Thyroid gland (tissue), 4 donors: Measurements from ENCODE around the gene KIR3DL1. TPM values are rescaled to one million over a fixed set of nuclear protein-coding genes. Genes with fewer than 3 reads are reported as not detected.

Source experiments
- DNase-seq, 2 donors: peaks; one replicate each; pipeline ENCODE4 v3.0.0-alpha.2; 2019
- H3K27ac ChIP-seq, 3 donors: fragments of 200-600 bp; sonication (generic); 1 replicate in 2 of 3; 2 replicates in 1 of 3; pipeline ENCODE4 v1.5.1; 2016 to 2019; ENCODE audit warnings: mild to moderate bottlenecking in 1 of 3, moderate library complexity in 1 of 3
- H3K27me3 ChIP-seq: fragments of 200-600 bp; sonication (generic); one replicate; pipeline ENCODE4 v1.5.1; 2019
- H3K36me3 ChIP-seq, 2 donors: fragments of 200-600 bp; sonication (generic); one replicate each; pipeline ENCODE4 v1.5.1; 2016 to 2019
- H3K4me1 ChIP-seq, 2 donors: fragments of 200-600 bp; sonication (generic); one replicate each; pipeline ENCODE4 v1.5.1; 2017 to 2019
- H3K4me3 ChIP-seq, 3 donors: fragments of 200-600 bp; sonication (generic); replicated peaks in 1 of 3; 1 replicate in 2 of 3; 2 replicates in 1 of 3; pipeline ENCODE4 v1.5.1; 2016; ENCODE audit warnings: mild to moderate bottlenecking in 1 of 3
- H3K9me3 ChIP-seq: fragments of 200-600 bp; sonication (generic); one replicate; pipeline ENCODE4 v1.5.1; 2017
- CTCF ChIP-seq, 6 experiments: fragments of 200-600 bp in 3 of 6; fragments of 450-650 bp in 3 of 6; sonication (generic) in 3 of 6; IDR thresholded peaks; one replicate each; pipeline ENCODE4 v1.5.1; 2016 to 2019; ENCODE audit warnings: antibody characterized with exemption in 6 of 6, mild to moderate bottlenecking in 2 of 6, inconsistent platforms in 1 of 6, moderate library complexity in 1 of 6
- POLR2A ChIP-seq, 2 donors: fragments of 450-650 bp; IDR thresholded peaks; one replicate each; pipeline ENCODE4 v1.6.1; 2017; ENCODE audit warnings: antibody characterized with exemption in 2 of 2, mild to moderate bottlenecking in 2 of 2, moderate library complexity in 1 of 2
- WGBS, 2 donors: methylation state at CpG; one replicate each; pipeline ENCODE4 v1.1.5; 2017; 5-methylcytosine and 5-hydroxymethylcytosine counted together
- intact Hi-C: fragments of 100-400 bp; cut with DNase I; formaldehyde crosslinking; loops from one replicate; pipeline ENCODE4 v1.15.1; 2023
- small RNA-seq: library from RNA; depleted of rRNA; stranded (forward); fragments of <200 nt; gene quantifications from one replicate; pipeline ENCODE3, GENCODE V24; 2016
- total RNA-seq, 4 donors: library from RNA; depleted of rRNA; stranded (reverse); fragments of >200 nt; gene quantifications; one replicate each; pipeline ENCODE4 v1.2.3, GENCODE V29; 2016

KIR3DL1 gene
- total RNA-seq, 4 donors from 2014 or later: not detected

GRCh38 chr19:54873990-54874389 is 57.7 kb downstream of the KIR3DL1 start, which contains the start of gene FCAR:
FCAR (plus strand) TSS chr19:54874235; CDS start chr19:54874290, 55 bp downstream.
- Histone ChIP-seq H3K4me1 (no peaks in the 10 kb centered on the region), H3K36me3 (no peaks in the 10 kb centered on the region), H3K27me3 (no peaks in the 10 kb centered on the region), H3K4me3 (no peak within 1 kb of the TSS), H3K9me3 (no peaks in the 10 kb centered on the region), H3K27ac (no peak within 1 kb of the TSS)
- intact Hi-C loops: no loop called here
- TF ChIP-seq CTCF (IDR thresholded peaks at IDR 0.05) (no peak), POLR2A (IDR thresholded peaks at IDR 0.05) (no peak)
- no peak for DNase-seq
- WGBS, 2 donors: 74 to 81% methylated on average over 8 of the region's 8 CpGs

- 64 to 66% methylated on average over 2 of the region's 2 CpGs for WGBS, 2 donors
- DNase-seq: no peak
- no peak for TF ChIP-seq CTCF (IDR thresholded peaks at IDR 0.05)
- intact Hi-C loops: no loop called here
- Histone ChIP-seq H3K4me3 (no peak overlapping the region), H3K4me1 (no peaks in the 10 kb centered on the region), H3K27me3 (no peaks in the 10 kb centered on the region), H3K27ac (no peak overlapping the region), H3K9me3 (no peaks in the 10 kb centered on the region), H3K36me3 (no peaks in the 10 kb centered on the region)
Observed at GRCh38 chr19:54875506-54875905, 59.2 kb downstream of the KIR3DL1 start.

- WGBS, 2 donors: 73 to 79% methylated on average over 3 of the region's 3 CpGs
- intact Hi-C loops: no loop called here
Observed at GRCh38 chr19:54877471-54877870, 61.2 kb downstream of the KIR3DL1 start.

More at GRCh38 chr19:54877471-54877870, 61.2 kb downstream of the KIR3DL1 start:
- Histone ChIP-seq H3K4me1 (no peaks in the 10 kb centered on the region), H3K27ac (no peak overlapping the region), H3K4me3 (no peak overlapping the region), H3K27me3 (no peaks in the 10 kb centered on the region), H3K9me3 (no peaks in the 10 kb centered on the region), H3K36me3 (no peaks in the 10 kb centered on the region)
- no peak for TF ChIP-seq POLR2A (IDR thresholded peaks at IDR 0.05)
- TF ChIP-seq CTCF (IDR thresholded peaks at IDR 0.05): no peak
- no peak for DNase-seq

Small RNAs within 50 kb of the gene (small RNA-seq; reads per million reads assigned to genes)
- gene KIR3DP1 (not detected), gene RNU6-222P (not detected)

Other genes starting within 250 kb of the KIR3DL1 start
- gene LILRA2, start 242.7 kb upstream of the KIR3DL1 start, total RNA-seq: 1 to 10 TPM in 2 of 4 donors, under 1 TPM in 2; 0.24 to 1.4 (median 0.83) TPM
- gene LILRA1, start 222.8 kb upstream of the KIR3DL1 start, total RNA-seq: under 1 TPM in 1 of 4 donors, not detected in 3; 0.54 TPM
- gene LILRB1, start 186.0 kb upstream of the KIR3DL1 start, total RNA-seq: 1 to 10 TPM in 1 of 4 donors, under 1 TPM in 3; 0.13 to 1.5 (median 0.44) TPM
- 1 to 10 TPM; 2.7 to 6.2 (median 3.7) TPM for gene LILRB4, start 153.5 kb upstream of the KIR3DL1 start, total RNA-seq
- not detected for gene KIR3DL3, start 92.0 kb upstream of the KIR3DL1 start, total RNA-seq
- gene KIR2DL3, start 78.0 kb upstream of the KIR3DL1 start, total RNA-seq: not detected
- gene KIR2DL1, start 46.7 kb upstream of the KIR3DL1 start, total RNA-seq: not detected
- not detected for gene KIR2DL4, start 12.9 kb upstream of the KIR3DL1 start, total RNA-seq
- not detected for gene KIR2DS4, start 16.2 kb downstream of the KIR3DL1 start, total RNA-seq
- gene KIR3DL2, start 34.0 kb downstream of the KIR3DL1 start, total RNA-seq: not detected
- gene FCAR, start 57.8 kb downstream of the KIR3DL1 start, total RNA-seq: under 1 TPM in 3 of 4 donors, not detected in 1; 0.49 to 0.67 (median 0.67) TPM
- not detected for gene NCR1, start 89.7 kb downstream of the KIR3DL1 start, total RNA-seq
- gene NLRP7, start 131.1 kb downstream of the KIR3DL1 start, total RNA-seq: not detected
- gene NLRP2, start 149.9 kb downstream of the KIR3DL1 start, total RNA-seq: 10 to 100 TPM in 3 of 4 donors, 1 to 10 TPM in 1; 3.1 to 17.6 (median 11.1) TPM
- gene GP6, start 221.8 kb downstream of the KIR3DL1 start, total RNA-seq: under 1 TPM in 1 of 4 donors, not detected in 3; 0.78 TPM
- 10 to 100 TPM; 35.7 to 44.1 (median 38.3) TPM for gene RDH13, start 246.7 kb downstream of the KIR3DL1 start, total RNA-seq